Hippocampal formation (tissue), 2 donors: ENCODE data around the gene FSTL5.
"Not testable (repeated sequence)": the region's sequence is repeated elsewhere in the genome, so short reads cannot be mapped to it uniquely, and the experiment has no call there.

Experiments
- DNase-seq, 2 donors: peaks; one replicate each; lab custom pipeline; 2025; lab: John Stamatoyannopoulos, UW

The FSTL5 gene

GRCh38 chr4:161829591-161829990 is 334.2 kb downstream of the FSTL5 start:
- DNase-seq, result no peak

DNA sequence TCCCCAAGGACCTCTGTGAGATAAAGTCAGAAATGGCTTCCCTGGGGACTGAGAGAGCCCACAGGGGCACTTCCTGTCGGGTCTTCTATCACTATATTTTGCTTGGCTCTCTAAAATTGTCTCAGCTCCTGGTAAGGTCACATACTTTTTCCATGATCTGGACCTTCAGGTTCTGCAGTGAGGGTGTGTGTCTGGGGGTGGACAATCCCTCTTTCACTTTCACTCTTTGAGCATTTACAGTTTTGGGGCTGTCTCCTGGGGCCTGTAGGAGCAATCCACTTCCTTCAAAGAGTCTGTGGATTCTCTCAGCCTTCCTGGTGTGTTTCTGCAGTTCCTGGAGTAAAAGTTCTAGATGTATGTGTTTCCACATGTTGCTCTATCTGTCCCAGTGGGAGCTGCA is 335.7 kb downstream of the FSTL5 start:
- DNase-seq, result no peak

DNA sequence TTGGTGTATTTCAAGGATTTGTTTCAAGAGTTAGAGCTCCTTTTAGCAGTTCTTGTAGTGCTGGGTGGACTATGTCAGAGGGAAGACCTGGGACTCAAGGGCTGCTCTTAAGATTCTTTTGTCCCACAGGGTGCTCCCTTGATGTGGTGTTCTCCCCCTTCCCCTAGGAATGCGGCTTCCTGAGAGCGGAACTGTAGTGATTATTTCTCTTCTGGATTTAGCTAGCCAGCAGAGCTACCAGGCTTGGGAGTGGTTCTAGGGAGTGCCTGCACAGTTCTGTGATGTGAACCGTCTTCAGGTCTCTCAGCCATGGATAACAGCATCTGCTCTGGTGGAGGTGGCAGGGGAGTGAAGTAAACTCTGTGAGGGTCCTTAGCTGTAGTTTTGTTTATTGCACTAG is 336.8 kb downstream of the FSTL5 start:
- no peak for DNase-seq

GRCh38 chr4:161823450-161823849 is 340.4 kb downstream of the FSTL5 start:
- no peak for DNase-seq

- DNase-seq, result no peak
Measured at GRCh38 chr4:161822174-161822573, 341.6 kb downstream of the FSTL5 start.

DNA sequence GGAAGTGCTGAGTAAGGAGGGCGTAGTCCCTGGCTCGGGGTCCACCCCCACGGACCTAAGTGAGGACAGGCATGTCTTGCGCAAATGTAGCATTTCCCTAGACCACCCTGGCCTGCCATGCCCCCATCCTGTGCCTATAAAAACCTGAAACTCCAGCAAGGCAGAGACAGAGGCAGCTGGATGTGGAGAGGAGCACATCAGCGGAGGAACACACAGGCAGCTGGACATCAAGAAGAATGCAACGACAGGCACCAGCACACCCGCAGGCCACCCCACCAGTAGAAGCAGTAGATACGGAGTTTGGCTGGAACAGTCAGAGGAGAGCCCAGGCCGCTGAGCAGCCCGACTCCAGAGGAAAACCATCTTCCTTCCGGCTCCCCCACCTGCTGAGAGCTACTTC is 345.9 kb downstream of the FSTL5 start:
- no peak for DNase-seq

GRCh38 chr4:161816958-161817357 is 346.8 kb downstream of the FSTL5 start:
- DNase-seq, result no peak

DNA sequence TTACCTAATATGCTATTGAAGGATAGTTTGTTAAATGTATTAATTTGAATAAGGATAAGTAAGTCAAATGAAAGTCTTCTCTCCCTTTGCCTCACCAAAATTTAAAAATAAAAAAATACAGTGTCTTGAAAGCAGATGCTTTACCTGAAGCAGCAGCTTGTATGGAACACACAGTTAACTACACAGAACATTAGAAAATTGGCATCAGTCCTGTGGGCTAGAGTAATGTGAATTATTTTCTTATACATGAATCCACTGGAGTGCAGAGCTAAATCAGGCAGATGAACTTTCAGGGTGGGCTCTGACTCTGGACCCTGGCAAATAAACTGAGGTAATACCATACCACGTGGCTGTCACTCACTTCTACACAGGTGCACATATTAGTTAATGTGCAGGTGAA is 348.0 kb downstream of the FSTL5 start:
- no peak for DNase-seq

DNA sequence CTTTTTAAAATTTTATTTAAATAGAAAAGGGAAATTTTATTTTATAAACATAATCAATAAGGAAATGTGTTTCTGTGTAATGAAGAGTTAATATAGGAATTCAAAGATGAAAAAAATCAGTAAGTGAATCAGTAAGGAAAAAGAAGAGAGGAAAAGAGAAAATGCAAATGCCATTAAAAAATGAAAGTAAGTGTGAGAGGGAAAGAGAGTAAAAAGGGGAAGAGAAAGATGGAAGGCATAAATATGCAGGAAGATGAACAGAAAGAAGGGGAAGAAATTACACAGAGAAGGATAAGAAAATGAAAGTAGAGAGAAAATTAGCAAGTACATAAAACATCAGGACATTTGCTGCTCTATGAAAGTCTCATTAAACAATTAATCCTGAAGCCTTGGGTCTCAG is 349.9 kb downstream of the FSTL5 start:
- DNase-seq, result no peak

GRCh38 chr4:161813389-161813788 is 350.4 kb downstream of the FSTL5 start:
- no peak for DNase-seq

- no peak for DNase-seq
Measured at GRCh38 chr4:161803171-161803570, 360.6 kb downstream of the FSTL5 start.

- no peak for DNase-seq
Measured at GRCh38 chr4:161799710-161800109, 364.1 kb downstream of the FSTL5 start.

- DNase-seq, result no peak
Measured at GRCh38 chr4:161792991-161793390, 370.8 kb downstream of the FSTL5 start.

DNA sequence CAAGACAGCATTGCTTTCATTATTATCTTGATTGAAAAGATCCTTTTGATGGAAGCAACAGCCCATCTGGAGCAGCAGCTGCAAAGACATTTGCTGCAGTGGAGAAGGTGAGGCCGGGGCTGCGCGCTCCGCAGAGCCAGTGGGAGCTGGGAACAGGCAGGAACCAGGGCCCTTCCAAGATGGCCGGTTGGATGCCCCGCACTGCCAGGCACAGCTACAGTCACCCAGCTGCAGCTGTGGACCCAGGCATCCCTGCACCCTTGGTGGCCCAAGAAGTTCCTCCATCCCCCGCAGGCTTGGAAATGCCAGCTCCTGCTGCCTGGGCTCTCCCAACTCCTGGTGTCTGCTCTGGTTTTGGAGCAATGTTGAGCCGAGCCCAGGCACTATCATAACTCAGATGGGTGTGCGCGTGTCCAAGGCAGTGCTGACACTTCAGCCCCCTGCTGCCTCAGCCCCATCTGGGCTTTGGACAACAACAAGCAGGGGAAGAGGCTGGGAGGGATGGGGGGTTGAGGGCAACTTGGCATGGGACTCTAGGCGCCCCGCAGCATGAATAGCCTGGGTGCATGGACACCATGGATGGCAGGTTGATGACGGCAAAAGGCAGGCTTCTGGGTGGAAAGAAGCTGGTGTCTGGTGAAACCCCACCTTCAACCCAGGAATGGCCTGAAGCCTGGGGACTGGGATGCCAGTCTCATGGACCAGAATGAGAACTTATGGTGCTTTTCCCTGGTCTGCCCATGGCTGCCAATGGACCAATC is 371.8 kb downstream of the FSTL5 start:
- no peak for DNase-seq

- no peak for DNase-seq
Measured at GRCh38 chr4:161767116-161767515, 396.7 kb downstream of the FSTL5 start.

DNA sequence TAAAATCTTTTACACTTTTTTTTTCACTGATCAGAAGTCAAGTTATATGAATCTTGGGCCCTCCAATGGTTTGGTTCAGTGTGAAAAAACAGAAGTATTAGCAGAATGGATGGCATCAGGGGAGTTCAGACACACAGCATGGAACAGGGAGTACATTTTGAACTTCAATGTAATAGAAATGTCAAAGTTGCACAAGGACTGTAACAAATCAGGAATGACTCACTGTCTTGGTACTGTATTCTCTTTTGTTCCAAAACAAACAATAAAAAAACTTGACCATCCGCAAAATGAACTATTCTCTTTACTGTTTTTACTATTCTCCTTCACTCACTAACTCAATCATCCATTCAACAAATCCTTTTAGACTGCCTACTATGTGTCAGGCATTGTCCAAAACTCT is 401.0 kb downstream of the FSTL5 start:
- no peak for DNase-seq

GRCh38 chr4:161760008-161760407 is 403.8 kb downstream of the FSTL5 start:
- DNase-seq, result no peak

- DNase-seq, result not testable (repeated sequence)
Measured at GRCh38 chr4:161758412-161758811, 405.4 kb downstream of the FSTL5 start.

- DNase-seq, result no peak
Measured at GRCh38 chr4:161728929-161729328, 434.9 kb downstream of the FSTL5 start.

DNA sequence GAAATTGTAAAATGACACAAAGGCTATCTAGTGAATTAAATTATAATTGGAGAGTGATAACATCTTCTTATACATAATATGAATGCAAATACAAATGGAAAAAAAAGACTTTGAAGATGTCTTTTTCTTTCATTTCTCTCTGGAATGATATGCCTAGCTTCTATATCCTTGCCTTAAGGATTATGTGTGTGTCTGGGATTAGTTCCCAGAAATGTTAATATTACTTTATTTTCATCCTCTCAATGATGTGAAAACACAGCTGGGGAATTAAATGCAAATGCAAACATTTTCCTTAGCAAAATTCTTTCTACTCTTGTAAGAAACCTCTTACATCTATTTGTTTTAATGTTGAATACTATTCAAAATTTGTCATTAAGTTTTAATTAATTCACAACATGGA is 441.9 kb downstream of the FSTL5 start:
- no peak for DNase-seq

DNA sequence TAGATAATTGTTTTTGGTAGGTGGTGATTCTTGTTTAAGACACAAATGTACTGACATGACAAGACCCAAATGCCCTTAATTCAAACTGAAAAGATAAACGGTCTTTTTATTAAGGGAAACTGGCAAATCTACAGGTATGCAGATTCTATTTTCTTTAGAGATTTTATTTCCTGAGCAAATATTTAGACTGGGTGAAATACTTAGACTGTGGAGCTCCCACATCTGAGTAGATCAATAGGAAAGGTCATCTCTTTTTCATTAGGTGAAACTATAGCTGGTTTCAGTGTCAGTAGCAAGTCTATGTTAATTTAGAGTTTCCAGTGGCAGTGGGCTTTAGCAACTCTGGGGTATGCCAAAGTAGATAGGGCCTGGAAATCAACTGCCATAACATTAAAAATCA is 446.7 kb downstream of the FSTL5 start:
- no peak for DNase-seq

GRCh38 chr4:161714931-161715330 is 448.9 kb downstream of the FSTL5 start:
- no peak for DNase-seq

- no peak for DNase-seq
Measured at GRCh38 chr4:161714022-161714751, 449.6 kb downstream of the FSTL5 start.

GRCh38 chr4:161704653-161705052 is 459.1 kb downstream of the FSTL5 start:
- DNase-seq, result no peak
